HepG2 (cell line): Measurements from ENCODE around the gene TPPP3. TPM values are rescaled to one million over a fixed set of nuclear protein-coding genes. Genes with fewer than 3 reads are reported as not detected.
A peak's percentile ranks its signal among the peaks of the same experiment; 100 is the strongest.

Experiments used
- NR2F1 ChIP-seq, 2 experiments: fragments of 450-650 bp in 1 of 2; formaldehyde crosslinking in 1 of 2; IDR thresholded peaks; 2 replicates each; pipeline versions ENCODE4 v1.5.0 to v1.6.1; 2016 to 2020; ENCODE audit warnings: mild to moderate bottlenecking in 1 of 2, missing compliant biosample characterization in 1 of 2, missing genetic modification reagents in 1 of 2, moderate library complexity in 1 of 2
- RXRB ChIP-seq: IDR thresholded peaks from 2 replicates; pipeline ENCODE4 v1.6.1; 2016; ENCODE audit warnings: borderline replicate concordance, missing genetic modification reagents, missing compliant biosample characterization
- TBL1XR1 ChIP-seq: fragments of 150-350 bp; IDR thresholded peaks from 2 replicates; pipeline ENCODE4 v1.6.1; 2014; ENCODE audit warnings: borderline replicate concordance, low read length; ENCODE audit not compliant: partially characterized antibody
- ZNF580 ChIP-seq: IDR thresholded peaks from 2 replicates; pipeline ENCODE4 v1.6.1; 2016; ENCODE audit warnings: low read depth, borderline replicate concordance
- ZNF792 ChIP-seq: IDR thresholded peaks from 2 replicates; pipeline ENCODE4 v1.6.1; 2016
- polyA plus RNA-seq, 8 experiments: library from polyadenylated mRNA; depleted of rRNA in 3 of 8; stranded (reverse) in 7 of 8; unstranded in 1 of 8; fragments of >200 nt; fragmentation: Illumina TruSeq in 4 of 8; extraction: Trizol in 4 of 8; gene quantifications; 2 replicates each; pipeline versions ENCODE4 v1.2.1 to v1.2.3, GENCODE V29; 2011 to 2016; ENCODE audit warnings: low read depth in 4 of 8, missing spikeins in 1 of 8, mixed read lengths in 1 of 8; ENCODE audit not compliant: insufficient read depth in 1 of 8
- total RNA-seq, 5 experiments: library from RNA; depleted of rRNA; stranded (reverse); fragments of >200 nt; fragmentation: Illumina TruSeq; extraction: Trizol; gene quantifications; 2 replicates each; pipeline ENCODE4 v1.2.3, GENCODE V29; 2016; ENCODE audit warnings: low read depth in 1 of 5
- TF ChIP-seq, protein P1 (sequence below): sonication (generic); formaldehyde crosslinking; IDR thresholded peaks from 2 replicates; pipeline ENCODE4 v1.4.0; 2020; ENCODE audit warnings: missing genetic modification reagents
- TF ChIP-seq, protein P2 (sequence below): sonication (generic); formaldehyde crosslinking; IDR thresholded peaks from 2 replicates; pipeline ENCODE4 v1.4.0; 2020; ENCODE audit warnings: low read depth, mild to moderate bottlenecking, missing genetic modification reagents
- TF ChIP-seq, protein P3 (sequence below): sonication (generic); formaldehyde crosslinking; IDR thresholded peaks from 2 replicates; pipeline ENCODE4 v1.9.0; 2021; ENCODE audit warnings: mild to moderate bottlenecking, missing genetic modification reagents
- TF ChIP-seq, protein P4 (sequence below): IDR thresholded peaks from 2 replicates; pipeline ENCODE4 v1.4.0; 2020; ENCODE audit warnings: mild to moderate bottlenecking, missing genetic modification reagents
- TF ChIP-seq, protein P5 (sequence below): sonication (generic); formaldehyde crosslinking; IDR thresholded peaks from 2 replicates; pipeline ENCODE4 v1.5.0; 2020; ENCODE audit warnings: mild to moderate bottlenecking, missing genetic modification reagents, moderate library complexity

TPPP3 gene
- total and polyA plus RNA-seq, 2 of the 13 experiments (the other 11 are each of a cell fraction or from before 2014, with no cell fraction given), result 0.16 to 0.44 TPM

GRCh38 chr16:67429053-67429798, 35.9 kb upstream of the TPPP3 start (continued):
- TF ChIP-seq NR2F1 (CRISPR knock-in tag; IDR thresholded peaks at IDR 0.05) (peak in 1 of 2 experiments; percentile 82; a peak in 1 of 4 replicates), ZNF580 (CRISPR knock-in tag) (peak; percentile 73; the same call in 1 of the 2 replicates), ZNF792 (CRISPR knock-in tag) (peak; percentile 54; the same call in 1 of the 2 replicates), RXRB (CRISPR knock-in tag) (peak; percentile 75; the same call in 1 of the 2 replicates), TBL1XR1 (peak; percentile 61)
- TF ChIP-seq, protein P1, sequence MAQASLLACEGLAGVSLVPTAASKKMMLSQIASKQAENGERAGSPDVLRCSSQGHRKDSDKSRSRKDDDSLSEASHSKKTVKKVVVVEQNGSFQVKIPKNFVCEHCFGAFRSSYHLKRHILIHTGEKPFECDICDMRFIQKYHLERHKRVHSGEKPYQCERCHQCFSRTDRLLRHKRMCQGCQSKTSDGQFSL (CRISPR knock-in tag), result no peak
- TF ChIP-seq, protein P2, sequence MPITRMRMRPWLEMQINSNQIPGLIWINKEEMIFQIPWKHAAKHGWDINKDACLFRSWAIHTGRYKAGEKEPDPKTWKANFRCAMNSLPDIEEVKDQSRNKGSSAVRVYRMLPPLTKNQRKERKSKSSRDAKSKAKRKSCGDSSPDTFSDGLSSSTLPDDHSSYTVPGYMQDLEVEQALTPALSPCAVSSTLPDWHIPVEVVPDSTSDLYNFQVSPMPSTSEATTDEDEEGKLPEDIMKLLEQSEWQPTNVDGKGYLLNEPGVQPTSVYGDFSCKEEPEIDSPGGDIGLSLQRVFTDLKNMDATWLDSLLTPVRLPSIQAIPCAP, result no peak
- TF ChIP-seq, protein P3, sequence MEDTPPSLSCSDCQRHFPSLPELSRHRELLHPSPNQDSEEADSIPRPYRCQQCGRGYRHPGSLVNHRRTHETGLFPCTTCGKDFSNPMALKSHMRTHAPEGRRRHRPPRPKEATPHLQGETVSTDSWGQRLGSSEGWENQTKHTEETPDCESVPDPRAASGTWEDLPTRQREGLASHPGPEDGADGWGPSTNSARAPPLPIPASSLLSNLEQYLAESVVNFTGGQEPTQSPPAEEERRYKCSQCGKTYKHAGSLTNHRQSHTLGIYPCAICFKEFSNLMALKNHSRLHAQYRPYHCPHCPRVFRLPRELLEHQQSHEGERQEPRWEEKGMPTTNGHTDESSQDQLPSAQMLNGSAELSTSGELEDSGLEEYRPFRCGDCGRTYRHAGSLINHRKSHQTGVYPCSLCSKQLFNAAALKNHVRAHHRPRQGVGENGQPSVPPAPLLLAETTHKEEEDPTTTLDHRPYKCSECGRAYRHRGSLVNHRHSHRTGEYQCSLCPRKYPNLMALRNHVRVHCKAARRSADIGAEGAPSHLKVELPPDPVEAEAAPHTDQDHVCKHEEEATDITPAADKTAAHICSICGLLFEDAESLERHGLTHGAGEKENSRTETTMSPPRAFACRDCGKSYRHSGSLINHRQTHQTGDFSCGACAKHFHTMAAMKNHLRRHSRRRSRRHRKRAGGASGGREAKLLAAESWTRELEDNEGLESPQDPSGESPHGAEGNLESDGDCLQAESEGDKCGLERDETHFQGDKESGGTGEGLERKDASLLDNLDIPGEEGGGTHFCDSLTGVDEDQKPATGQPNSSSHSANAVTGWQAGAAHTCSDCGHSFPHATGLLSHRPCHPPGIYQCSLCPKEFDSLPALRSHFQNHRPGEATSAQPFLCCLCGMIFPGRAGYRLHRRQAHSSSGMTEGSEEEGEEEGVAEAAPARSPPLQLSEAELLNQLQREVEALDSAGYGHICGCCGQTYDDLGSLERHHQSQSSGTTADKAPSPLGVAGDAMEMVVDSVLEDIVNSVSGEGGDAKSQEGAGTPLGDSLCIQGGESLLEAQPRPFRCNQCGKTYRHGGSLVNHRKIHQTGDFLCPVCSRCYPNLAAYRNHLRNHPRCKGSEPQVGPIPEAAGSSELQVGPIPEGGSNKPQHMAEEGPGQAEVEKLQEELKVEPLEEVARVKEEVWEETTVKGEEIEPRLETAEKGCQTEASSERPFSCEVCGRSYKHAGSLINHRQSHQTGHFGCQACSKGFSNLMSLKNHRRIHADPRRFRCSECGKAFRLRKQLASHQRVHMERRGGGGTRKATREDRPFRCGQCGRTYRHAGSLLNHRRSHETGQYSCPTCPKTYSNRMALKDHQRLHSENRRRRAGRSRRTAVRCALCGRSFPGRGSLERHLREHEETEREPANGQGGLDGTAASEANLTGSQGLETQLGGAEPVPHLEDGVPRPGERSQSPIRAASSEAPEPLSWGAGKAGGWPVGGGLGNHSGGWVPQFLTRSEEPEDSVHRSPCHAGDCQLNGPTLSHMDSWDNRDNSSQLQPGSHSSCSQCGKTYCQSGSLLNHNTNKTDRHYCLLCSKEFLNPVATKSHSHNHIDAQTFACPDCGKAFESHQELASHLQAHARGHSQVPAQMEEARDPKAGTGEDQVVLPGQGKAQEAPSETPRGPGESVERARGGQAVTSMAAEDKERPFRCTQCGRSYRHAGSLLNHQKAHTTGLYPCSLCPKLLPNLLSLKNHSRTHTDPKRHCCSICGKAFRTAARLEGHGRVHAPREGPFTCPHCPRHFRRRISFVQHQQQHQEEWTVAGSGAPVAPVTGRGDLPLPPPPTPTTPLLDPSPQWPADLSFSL, result peak; percentile 97
- TF ChIP-seq, protein P4, sequence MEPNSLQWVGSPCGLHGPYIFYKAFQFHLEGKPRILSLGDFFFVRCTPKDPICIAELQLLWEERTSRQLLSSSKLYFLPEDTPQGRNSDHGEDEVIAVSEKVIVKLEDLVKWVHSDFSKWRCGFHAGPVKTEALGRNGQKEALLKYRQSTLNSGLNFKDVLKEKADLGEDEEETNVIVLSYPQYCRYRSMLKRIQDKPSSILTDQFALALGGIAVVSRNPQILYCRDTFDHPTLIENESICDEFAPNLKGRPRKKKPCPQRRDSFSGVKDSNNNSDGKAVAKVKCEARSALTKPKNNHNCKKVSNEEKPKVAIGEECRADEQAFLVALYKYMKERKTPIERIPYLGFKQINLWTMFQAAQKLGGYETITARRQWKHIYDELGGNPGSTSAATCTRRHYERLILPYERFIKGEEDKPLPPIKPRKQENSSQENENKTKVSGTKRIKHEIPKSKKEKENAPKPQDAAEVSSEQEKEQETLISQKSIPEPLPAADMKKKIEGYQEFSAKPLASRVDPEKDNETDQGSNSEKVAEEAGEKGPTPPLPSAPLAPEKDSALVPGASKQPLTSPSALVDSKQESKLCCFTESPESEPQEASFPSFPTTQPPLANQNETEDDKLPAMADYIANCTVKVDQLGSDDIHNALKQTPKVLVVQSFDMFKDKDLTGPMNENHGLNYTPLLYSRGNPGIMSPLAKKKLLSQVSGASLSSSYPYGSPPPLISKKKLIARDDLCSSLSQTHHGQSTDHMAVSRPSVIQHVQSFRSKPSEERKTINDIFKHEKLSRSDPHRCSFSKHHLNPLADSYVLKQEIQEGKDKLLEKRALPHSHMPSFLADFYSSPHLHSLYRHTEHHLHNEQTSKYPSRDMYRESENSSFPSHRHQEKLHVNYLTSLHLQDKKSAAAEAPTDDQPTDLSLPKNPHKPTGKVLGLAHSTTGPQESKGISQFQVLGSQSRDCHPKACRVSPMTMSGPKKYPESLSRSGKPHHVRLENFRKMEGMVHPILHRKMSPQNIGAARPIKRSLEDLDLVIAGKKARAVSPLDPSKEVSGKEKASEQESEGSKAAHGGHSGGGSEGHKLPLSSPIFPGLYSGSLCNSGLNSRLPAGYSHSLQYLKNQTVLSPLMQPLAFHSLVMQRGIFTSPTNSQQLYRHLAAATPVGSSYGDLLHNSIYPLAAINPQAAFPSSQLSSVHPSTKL (CRISPR knock-in tag), result peak; percentile 41; the same call in 1 of the 2 replicates
- TF ChIP-seq, protein P5, sequence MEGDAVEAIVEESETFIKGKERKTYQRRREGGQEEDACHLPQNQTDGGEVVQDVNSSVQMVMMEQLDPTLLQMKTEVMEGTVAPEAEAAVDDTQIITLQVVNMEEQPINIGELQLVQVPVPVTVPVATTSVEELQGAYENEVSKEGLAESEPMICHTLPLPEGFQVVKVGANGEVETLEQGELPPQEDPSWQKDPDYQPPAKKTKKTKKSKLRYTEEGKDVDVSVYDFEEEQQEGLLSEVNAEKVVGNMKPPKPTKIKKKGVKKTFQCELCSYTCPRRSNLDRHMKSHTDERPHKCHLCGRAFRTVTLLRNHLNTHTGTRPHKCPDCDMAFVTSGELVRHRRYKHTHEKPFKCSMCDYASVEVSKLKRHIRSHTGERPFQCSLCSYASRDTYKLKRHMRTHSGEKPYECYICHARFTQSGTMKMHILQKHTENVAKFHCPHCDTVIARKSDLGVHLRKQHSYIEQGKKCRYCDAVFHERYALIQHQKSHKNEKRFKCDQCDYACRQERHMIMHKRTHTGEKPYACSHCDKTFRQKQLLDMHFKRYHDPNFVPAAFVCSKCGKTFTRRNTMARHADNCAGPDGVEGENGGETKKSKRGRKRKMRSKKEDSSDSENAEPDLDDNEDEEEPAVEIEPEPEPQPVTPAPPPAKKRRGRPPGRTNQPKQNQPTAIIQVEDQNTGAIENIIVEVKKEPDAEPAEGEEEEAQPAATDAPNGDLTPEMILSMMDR (CRISPR knock-in tag), result peak; percentile 29
